HEK293 (cell line): Measurements from ENCODE around the gene RPS21.

Experiments
- CTCF ChIA-PET: fragments of 350-600 bp; formaldehyde crosslinking; extraction: SDS; loops from one replicate; lab custom pipeline; 2021; ENCODE audit warnings: antibody characterized with exemption; lab: Yijun Ruan, JAX
- POLR2A ChIA-PET: fragments of 300-600 bp; formaldehyde crosslinking; extraction: SDS; loops from one replicate; lab custom pipeline; 2020; ENCODE audit warnings: antibody characterized with exemption, inconsistent platforms; lab: Yijun Ruan, JAX
- H3K27ac ChIP-seq: fragments of 200-500 bp; sonication (Bioruptor generic); 2 replicates; pipeline ENCODE4 v1.5.1; 2014; ENCODE audit warnings: low read depth, low read length, control low read depth, inconsistent platforms; ENCODE audit errors: extremely low read depth
- H3K36me3 ChIP-seq, 2 experiments: fragments of 200-500 bp in 1 of 2; sonication (Bioruptor generic) in 1 of 2; 1 replicate in 1 of 2; 2 replicates in 1 of 2; pipeline ENCODE4 v1.5.1; 2014 to 2017; ENCODE audit warnings: inconsistent platforms in 2 of 2, low read length in 2 of 2; ENCODE audit not compliant: control insufficient read depth in 2 of 2, insufficient read depth in 1 of 2
- H3K4me1 ChIP-seq: fragments of 200-500 bp; sonication (Bioruptor generic); 2 replicates; pipeline ENCODE4 v1.5.1; 2014; ENCODE audit warnings: mild to moderate bottlenecking, low read length, inconsistent platforms; ENCODE audit not compliant: control insufficient read depth, insufficient read depth
- H3K4me3 ChIP-seq: 2 replicates; pipeline ENCODE4 v1.5.1; 2011; ENCODE audit warnings: low read depth, mild to moderate bottlenecking, control low read depth, low read length, moderate library complexity
- H3K9me3 ChIP-seq: fragments of 200-500 bp; sonication (Bioruptor generic); 2 replicates; pipeline ENCODE4 v1.5.1; 2014; ENCODE audit warnings: low read depth, low read length, inconsistent platforms; ENCODE audit not compliant: control insufficient read depth, insufficient read depth
- BCL11A ChIP-seq: fragments of 450-650 bp; formaldehyde crosslinking; IDR thresholded peaks from 2 replicates; pipeline ENCODE4 v1.5.1; 2016; ENCODE audit warnings: low read depth, missing biosample characterization, missing genetic modification characterization
- EGR2 ChIP-seq: fragments of 450-650 bp; formaldehyde crosslinking; IDR thresholded peaks from 2 replicates; pipeline ENCODE4 v1.5.1; 2016; ENCODE audit warnings: low read depth, missing biosample characterization, missing genetic modification characterization
- GLIS1 ChIP-seq: fragments of 450-650 bp; formaldehyde crosslinking; IDR thresholded peaks from 2 replicates; pipeline ENCODE4 v1.5.1; 2016; ENCODE audit warnings: missing biosample characterization, missing genetic modification characterization
- SP3 ChIP-seq: fragments of 450-650 bp; formaldehyde crosslinking; IDR thresholded peaks from 2 replicates; pipeline ENCODE4 v1.5.1; 2016; ENCODE audit warnings: missing biosample characterization, missing genetic modification characterization
- ZBTB17 ChIP-seq: fragments of 450-650 bp; formaldehyde crosslinking; IDR thresholded peaks from 2 replicates; pipeline ENCODE4 v1.5.1; 2016; ENCODE audit warnings: missing biosample characterization, missing genetic modification characterization
- ZBTB48 ChIP-seq: fragments of 450-650 bp; formaldehyde crosslinking; IDR thresholded peaks from 2 replicates; pipeline ENCODE4 v1.5.1; 2016; ENCODE audit warnings: missing biosample characterization, missing genetic modification characterization
- ZBTB8A ChIP-seq: fragments of 450-650 bp; formaldehyde crosslinking; IDR thresholded peaks from 2 replicates; pipeline ENCODE4 v1.5.1; 2016; ENCODE audit warnings: missing biosample characterization, missing genetic modification characterization
- ZFHX2 ChIP-seq: fragments of 450-650 bp; formaldehyde crosslinking; conservative IDR thresholded peaks from 2 replicates; pipeline ENCODE4 v1.5.1; 2016; ENCODE audit warnings: missing biosample characterization, missing genetic modification characterization
- ZIC2 ChIP-seq: fragments of 450-650 bp; formaldehyde crosslinking; IDR thresholded peaks from 2 replicates; pipeline ENCODE4 v1.5.1; 2016; ENCODE audit warnings: missing biosample characterization, missing genetic modification characterization
- ZNF133 ChIP-seq: fragments of 450-650 bp; formaldehyde crosslinking; IDR thresholded peaks from 2 replicates; pipeline ENCODE4 v1.5.1; 2016; ENCODE audit warnings: missing biosample characterization, missing genetic modification characterization
- ZNF184 ChIP-seq: fragments of 450-650 bp; IDR thresholded peaks from 2 replicates; pipeline ENCODE4 v1.5.1; 2018; ENCODE audit warnings: missing biosample characterization, mild to moderate bottlenecking, missing genetic modification characterization
- ZNF211 ChIP-seq: fragments of 450-650 bp; formaldehyde crosslinking; IDR thresholded peaks from 2 replicates; pipeline ENCODE4 v1.5.1; 2016; ENCODE audit warnings: low read depth, missing biosample characterization, missing genetic modification characterization
- ZNF24 ChIP-seq: fragments of 450-650 bp; formaldehyde crosslinking; IDR thresholded peaks from 2 replicates; pipeline ENCODE4 v1.5.1; 2016; ENCODE audit warnings: missing biosample characterization, missing genetic modification characterization
- ZNF248 ChIP-seq: fragments of 450-650 bp; formaldehyde crosslinking; IDR thresholded peaks from 2 replicates; pipeline ENCODE4 v1.5.1; 2017; ENCODE audit warnings: missing biosample characterization, missing genetic modification characterization
- ZNF423 ChIP-seq: fragments of 450-650 bp; formaldehyde crosslinking; IDR thresholded peaks from 2 replicates; pipeline ENCODE4 v1.5.1; 2016; ENCODE audit warnings: missing biosample characterization, missing genetic modification characterization
- ZNF433 ChIP-seq: fragments of 450-650 bp; formaldehyde crosslinking; IDR thresholded peaks from 2 replicates; pipeline ENCODE4 v1.5.1; 2016; ENCODE audit warnings: missing biosample characterization, missing genetic modification characterization, low read depth
- ZNF510 ChIP-seq: fragments of 450-650 bp; formaldehyde crosslinking; IDR thresholded peaks from 2 replicates; pipeline ENCODE4 v1.5.1; 2018; ENCODE audit warnings: mild to moderate bottlenecking, missing genetic modification characterization, missing biosample characterization; ENCODE audit not compliant: insufficient replicate concordance
- ZNF585B ChIP-seq: fragments of 450-650 bp; formaldehyde crosslinking; IDR thresholded peaks from 2 replicates; pipeline ENCODE4 v1.5.1; 2016; ENCODE audit warnings: missing biosample characterization, missing genetic modification characterization
- ZNF624 ChIP-seq: fragments of 450-650 bp; formaldehyde crosslinking; IDR thresholded peaks from 2 replicates; pipeline ENCODE4 v1.5.1; 2017; ENCODE audit warnings: missing biosample characterization, missing genetic modification characterization
- ZNF664 ChIP-seq: fragments of 450-650 bp; formaldehyde crosslinking; IDR thresholded peaks from 2 replicates; pipeline ENCODE4 v1.5.1; 2016; ENCODE audit warnings: missing biosample characterization, missing genetic modification characterization
- ZNF791 ChIP-seq: fragments of 450-650 bp; formaldehyde crosslinking; IDR thresholded peaks from 2 replicates; pipeline ENCODE4 v1.5.1; 2016; ENCODE audit warnings: missing biosample characterization, missing genetic modification characterization
- ZNF792 ChIP-seq: fragments of 450-650 bp; formaldehyde crosslinking; IDR thresholded peaks from 2 replicates; pipeline ENCODE4 v1.5.1; 2016; ENCODE audit warnings: missing biosample characterization, missing genetic modification characterization
- ZSCAN23 ChIP-seq: fragments of 450-650 bp; formaldehyde crosslinking; IDR thresholded peaks from 2 replicates; pipeline ENCODE4 v1.5.1; 2016; ENCODE audit warnings: missing biosample characterization, missing genetic modification characterization
- TF ChIP-seq, protein P1 (sequence below): fragments of 450-650 bp; formaldehyde crosslinking; IDR thresholded peaks from 2 replicates; pipeline ENCODE4 v1.5.1; 2016; ENCODE audit warnings: missing biosample characterization, missing genetic modification characterization
- TF ChIP-seq, protein P2 (sequence below): fragments of 450-650 bp; formaldehyde crosslinking; IDR thresholded peaks from 2 replicates; pipeline ENCODE4 v1.5.1; 2016; ENCODE audit warnings: missing biosample characterization, missing genetic modification characterization
- TF ChIP-seq, protein P3 (sequence below): fragments of 450-650 bp; formaldehyde crosslinking; IDR thresholded peaks from 2 replicates; pipeline ENCODE4 v1.5.1; 2017; ENCODE audit warnings: missing biosample characterization, missing genetic modification characterization

Gene RPS21

DNA sequence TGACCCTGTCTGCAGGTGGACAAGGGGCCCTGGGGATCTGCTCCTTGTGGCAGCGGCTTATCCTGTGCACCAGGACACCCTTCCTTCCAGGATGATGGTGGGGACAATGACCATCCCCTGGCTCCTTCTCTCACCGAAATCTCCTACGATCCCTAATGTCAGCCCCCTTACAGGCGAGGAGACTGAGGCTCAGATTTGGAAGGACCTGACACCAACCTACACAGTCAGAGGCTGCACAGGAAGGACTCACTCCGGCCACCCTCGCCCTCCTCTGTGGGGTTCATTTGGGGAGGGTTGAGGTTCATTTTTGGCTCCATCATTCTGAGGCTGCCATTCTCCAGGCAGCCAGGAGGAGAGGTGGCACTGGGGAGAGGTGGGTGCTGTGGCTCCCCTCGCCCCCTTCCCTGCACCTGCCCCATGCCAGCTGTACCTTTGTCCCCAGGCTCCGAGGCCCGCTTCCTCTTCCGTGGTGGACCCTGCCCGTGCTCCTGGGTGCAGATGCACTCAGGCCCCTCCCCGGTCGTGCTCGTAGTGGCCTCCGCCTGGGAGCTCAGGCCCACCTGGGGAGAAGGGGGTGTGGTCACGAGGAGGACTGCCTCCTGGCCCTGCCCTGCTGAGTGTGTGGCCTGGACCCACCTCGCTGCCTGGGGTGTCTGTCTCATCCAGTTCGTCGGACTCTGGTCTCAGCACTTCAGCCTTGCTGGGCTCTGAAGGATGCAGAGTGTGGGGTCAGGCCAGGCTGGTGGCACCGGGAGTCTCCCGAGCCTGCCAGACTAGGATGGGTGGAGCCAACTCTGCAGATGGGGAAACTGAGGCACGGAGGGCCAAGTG lies 25.5 kb downstream of the RPS21 start (continued):
- TF ChIP-seq ZIC2 (tag by site-specific recombination): peak; percentile 71
- TF ChIP-seq, protein P1, sequence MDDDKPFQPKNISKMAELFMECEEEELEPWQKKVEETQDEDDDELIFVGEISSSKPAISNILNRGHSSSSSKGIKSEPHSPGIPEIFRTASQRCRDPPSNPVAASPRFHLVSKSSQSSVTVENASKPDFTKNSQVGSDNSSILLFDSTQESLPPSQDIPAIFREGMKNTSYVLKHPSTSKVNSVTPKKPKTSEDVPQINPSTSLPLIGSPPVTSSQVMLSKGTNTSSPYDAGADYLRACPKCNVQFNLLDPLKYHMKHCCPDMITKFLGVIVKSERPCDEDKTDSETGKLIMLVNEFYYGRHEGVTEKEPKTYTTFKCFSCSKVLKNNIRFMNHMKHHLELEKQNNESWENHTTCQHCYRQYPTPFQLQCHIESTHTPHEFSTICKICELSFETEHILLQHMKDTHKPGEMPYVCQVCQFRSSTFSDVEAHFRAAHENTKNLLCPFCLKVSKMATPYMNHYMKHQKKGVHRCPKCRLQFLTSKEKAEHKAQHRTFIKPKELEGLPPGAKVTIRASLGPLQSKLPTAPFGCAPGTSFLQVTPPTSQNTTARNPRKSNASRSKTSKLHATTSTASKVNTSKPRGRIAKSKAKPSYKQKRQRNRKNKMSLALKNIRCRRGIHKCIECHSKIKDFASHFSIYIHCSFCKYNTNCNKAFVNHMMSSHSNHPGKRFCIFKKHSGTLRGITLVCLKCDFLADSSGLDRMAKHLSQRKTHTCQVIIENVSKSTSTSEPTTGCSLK (tag by site-specific recombination): no peak
- TF ChIP-seq ZNF510 (tag by site-specific recombination): no peak
- no peak for TF ChIP-seq ZNF24 (tag by site-specific recombination)
- TF ChIP-seq ZBTB17: peak; percentile 69
- no peak for TF ChIP-seq ZNF664 (tag by site-specific recombination)
- TF ChIP-seq SP3 (tag by site-specific recombination): no peak
- no peak for TF ChIP-seq ZSCAN23 (tag by site-specific recombination)
- TF ChIP-seq ZNF791: no peak
- TF ChIP-seq BCL11A (tag by site-specific recombination): no peak
- no peak for TF ChIP-seq ZBTB48 (tag by site-specific recombination)
- TF ChIP-seq ZNF624 (tag by site-specific recombination): no peak
- peak; percentile 27; the same call in 1 of the 2 replicates for TF ChIP-seq GLIS1
- TF ChIP-seq, all 188 proteins: peak for 7

DNA sequence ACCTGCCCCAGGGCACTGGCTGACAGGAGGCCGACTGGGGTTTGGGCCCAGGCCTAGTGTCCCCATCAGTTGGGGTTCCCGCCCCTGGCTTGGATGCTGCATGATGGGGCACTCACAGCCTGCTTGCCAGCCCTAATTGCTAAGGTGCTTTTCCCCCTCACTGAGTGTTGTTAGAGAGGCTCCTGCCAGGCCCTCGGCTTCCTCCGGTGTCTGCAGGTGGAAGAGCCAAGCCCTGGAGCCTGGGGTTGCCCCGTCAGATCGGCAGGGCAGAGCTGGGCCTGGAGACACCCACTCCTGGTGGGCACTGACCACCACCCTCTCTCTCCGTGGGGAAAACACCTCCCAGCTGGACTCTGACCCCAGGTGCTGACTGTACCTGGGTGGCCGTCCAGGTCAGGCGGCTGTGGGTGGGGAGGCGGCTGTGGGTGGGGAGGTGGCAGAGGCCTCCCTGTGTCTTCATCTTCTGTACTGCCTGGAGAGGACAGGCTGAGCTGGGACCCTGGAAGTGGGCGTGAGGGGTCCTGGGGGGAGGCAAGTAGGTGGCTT lies 26.2 kb downstream of the RPS21 start:
- peaks cover 4% of the 10 kb centered on the region; the same call in 1 of the 2 replicates for H3K4me1 ChIP-seq
- H3K9me3 ChIP-seq: no peaks in the 10 kb centered on the region
- H3K4me3 ChIP-seq: no peak overlapping the region
- no peaks in the 10 kb centered on the region for H3K36me3 ChIP-seq
- TF ChIP-seq ZBTB17: 0 out of 2 replicates have a peak, but pooled peaks have one; percentile 12
- peak; percentile 61; the same call in 1 of the 2 replicates for TF ChIP-seq EGR2 (tag by site-specific recombination)
- no peak for TF ChIP-seq ZNF792 (tag by site-specific recombination)
- peak; percentile 67 for TF ChIP-seq ZFHX2
- no peak for TF ChIP-seq ZBTB8A (tag by site-specific recombination)
- ChIA-PET POLR2A (no interaction called here), CTCF (interaction anchor here (0.6 to 0.7 kb wide), 2 partner anchors 30 to 82 kb away, joined by 3 to 5 read pairs; no protein-coding TSS in a partner anchor)
- H3K27ac ChIP-seq: no peak overlapping the region

DNA sequence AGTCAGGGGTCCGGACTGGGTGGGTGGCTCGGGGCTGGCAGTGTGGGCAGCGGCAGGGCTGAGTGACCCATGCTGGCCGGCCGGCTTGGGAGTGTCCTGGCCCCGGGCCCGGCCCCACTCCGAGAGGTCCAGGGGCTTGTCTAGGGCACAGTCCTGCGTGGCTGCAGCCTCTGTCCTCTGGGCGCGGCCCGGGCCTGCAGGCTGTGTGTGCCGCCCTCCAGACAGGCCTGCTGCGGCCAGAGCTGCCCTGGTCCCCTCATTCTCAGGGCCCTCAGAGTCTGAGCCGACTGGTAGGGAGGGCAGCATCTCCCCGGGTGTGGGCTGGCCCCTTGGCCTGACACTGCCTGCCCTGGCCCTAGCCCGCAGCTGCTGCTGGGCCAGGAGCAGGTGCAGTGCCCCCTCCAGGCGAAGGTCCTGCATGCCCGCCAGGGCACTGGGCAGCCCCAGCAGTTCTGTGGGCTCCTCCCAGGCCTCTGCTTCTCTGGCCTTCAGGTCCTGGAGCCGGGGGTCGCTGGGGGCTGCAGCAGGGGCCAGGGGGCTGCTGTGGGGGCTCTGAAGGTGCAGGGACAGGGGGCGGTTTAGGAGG lies 27.1 kb downstream of the RPS21 start:
- ChIA-PET CTCF (interaction anchor here (0.5 kb wide), 1 partner anchor 354 kb away, joined by 3 read pairs; no protein-coding TSS in a partner anchor), POLR2A (no interaction called here)
- peaks cover 4% of the 10 kb centered on the region; the same call in 1 of the 2 replicates for H3K4me1 ChIP-seq
- H3K36me3 ChIP-seq: no peaks in the 10 kb centered on the region
- no peak overlapping the region for H3K27ac ChIP-seq
- H3K4me3 ChIP-seq: no peak overlapping the region
- H3K9me3 ChIP-seq: no peaks in the 10 kb centered on the region
- no peak for TF ChIP-seq ZNF248
- no peak for TF ChIP-seq ZNF791
- TF ChIP-seq, protein P2, sequence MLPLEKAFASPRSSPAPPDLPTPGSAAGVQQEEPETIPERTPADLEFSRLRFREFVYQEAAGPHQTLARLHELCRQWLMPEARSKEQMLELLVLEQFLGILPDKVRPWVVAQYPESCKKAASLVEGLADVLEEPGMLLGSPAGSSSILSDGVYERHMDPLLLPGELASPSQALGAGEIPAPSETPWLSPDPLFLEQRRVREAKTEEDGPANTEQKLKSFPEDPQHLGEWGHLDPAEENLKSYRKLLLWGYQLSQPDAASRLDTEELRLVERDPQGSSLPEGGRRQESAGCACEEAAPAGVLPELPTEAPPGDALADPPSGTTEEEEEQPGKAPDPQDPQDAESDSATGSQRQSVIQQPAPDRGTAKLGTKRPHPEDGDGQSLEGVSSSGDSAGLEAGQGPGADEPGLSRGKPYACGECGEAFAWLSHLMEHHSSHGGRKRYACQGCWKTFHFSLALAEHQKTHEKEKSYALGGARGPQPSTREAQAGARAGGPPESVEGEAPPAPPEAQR (tag by site-specific recombination): no peak
- no peak for TF ChIP-seq ZNF211 (tag by site-specific recombination)
- TF ChIP-seq ZNF133 (tag by site-specific recombination): no peak
- TF ChIP-seq ZNF585B (tag by site-specific recombination): no peak
- TF ChIP-seq, protein P3, sequence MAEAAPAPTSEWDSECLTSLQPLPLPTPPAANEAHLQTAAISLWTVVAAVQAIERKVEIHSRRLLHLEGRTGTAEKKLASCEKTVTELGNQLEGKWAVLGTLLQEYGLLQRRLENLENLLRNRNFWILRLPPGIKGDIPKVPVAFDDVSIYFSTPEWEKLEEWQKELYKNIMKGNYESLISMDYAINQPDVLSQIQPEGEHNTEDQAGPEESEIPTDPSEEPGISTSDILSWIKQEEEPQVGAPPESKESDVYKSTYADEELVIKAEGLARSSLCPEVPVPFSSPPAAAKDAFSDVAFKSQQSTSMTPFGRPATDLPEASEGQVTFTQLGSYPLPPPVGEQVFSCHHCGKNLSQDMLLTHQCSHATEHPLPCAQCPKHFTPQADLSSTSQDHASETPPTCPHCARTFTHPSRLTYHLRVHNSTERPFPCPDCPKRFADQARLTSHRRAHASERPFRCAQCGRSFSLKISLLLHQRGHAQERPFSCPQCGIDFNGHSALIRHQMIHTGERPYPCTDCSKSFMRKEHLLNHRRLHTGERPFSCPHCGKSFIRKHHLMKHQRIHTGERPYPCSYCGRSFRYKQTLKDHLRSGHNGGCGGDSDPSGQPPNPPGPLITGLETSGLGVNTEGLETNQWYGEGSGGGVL (tag by site-specific recombination): no peak
- TF ChIP-seq ZNF433 (tag by site-specific recombination): no peak
- no peak for TF ChIP-seq ZNF184 (tag by site-specific recombination)
- no peak for TF ChIP-seq SP3 (tag by site-specific recombination)
- TF ChIP-seq ZNF423 (tag by site-specific recombination): no peak
